HG02884 (cell line): ENCODE measurements around the gene THEMIS.
"Not testable (repeated sequence)": the region's sequence is repeated elsewhere in the genome, so short reads cannot be mapped to it uniquely, and the experiment has no call there.

Experiments
- ATAC-seq: cut with Tn5 transposase; IDR thresholded peaks from one replicate; pipeline ENCODE4 v1.9.1; 2021; ENCODE audit warnings: mild to moderate bottlenecking, moderate library complexity; ENCODE audit not compliant: unreplicated experiment

THEMIS gene

DNA sequence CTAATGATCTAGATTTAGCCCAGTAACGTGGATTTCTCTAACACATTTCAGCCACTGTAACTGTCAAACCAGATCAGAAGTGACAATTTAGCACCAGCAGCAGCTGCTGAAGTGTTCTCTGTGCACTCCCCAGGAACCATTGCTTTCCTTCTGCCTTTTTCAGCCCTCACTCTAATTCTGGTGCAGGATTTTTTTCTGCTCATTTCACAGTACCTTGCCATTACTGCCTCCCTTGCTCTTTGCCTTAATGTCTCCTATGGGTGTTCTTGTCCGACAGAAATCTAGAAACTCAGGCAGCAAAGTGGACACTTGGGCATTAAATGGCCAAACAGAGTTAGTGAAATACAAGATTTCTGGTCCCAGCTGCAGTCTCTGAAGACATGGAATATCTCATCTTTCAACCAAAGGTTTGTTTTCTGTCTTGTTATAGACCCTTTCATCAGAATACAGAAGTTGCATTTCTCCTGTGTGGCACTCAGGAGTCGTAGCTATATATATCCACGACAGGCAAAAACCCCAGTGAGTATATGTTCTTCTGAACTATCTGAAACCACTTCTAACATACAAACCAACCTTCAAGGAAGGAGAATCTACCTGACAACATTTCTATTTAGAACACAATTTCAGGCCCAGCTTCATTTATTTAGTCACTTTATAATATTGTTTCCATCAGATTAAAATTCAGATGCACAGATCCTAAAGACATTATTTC, 92.9 kb downstream of the THEMIS start:
- ATAC-seq, result no peak

- ATAC-seq, result no peak
These were observed 104.1 kb downstream of the THEMIS start for GRCh38 chr6:127796713-127797112.

DNA sequence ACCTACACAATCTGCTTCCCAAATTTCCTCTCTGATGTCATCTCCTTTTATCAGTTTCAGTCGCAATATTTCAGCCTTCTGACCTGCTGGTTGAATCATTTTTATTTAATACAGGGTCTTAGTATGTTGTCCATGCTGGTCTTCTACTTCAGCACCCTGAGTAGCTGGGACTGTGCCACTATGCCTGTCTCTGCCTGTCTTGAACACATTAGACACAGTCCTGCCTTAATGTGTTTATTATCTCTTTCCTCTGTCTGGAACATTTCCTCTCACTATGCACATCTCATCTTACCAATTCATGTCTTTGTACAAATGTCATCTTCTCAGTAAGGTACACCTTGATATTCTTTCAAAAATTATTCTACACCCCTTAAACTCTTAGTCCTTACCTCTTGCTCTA, 106.5 kb downstream of the THEMIS start:
- ATAC-seq, result no peak

GRCh38 chr6:127793396-127793795, 107.5 kb downstream of the THEMIS start:
- no peak for ATAC-seq

- ATAC-seq, result no peak
These were observed 108.2 kb downstream of the THEMIS start for GRCh38 chr6:127792616-127793015.

DNA sequence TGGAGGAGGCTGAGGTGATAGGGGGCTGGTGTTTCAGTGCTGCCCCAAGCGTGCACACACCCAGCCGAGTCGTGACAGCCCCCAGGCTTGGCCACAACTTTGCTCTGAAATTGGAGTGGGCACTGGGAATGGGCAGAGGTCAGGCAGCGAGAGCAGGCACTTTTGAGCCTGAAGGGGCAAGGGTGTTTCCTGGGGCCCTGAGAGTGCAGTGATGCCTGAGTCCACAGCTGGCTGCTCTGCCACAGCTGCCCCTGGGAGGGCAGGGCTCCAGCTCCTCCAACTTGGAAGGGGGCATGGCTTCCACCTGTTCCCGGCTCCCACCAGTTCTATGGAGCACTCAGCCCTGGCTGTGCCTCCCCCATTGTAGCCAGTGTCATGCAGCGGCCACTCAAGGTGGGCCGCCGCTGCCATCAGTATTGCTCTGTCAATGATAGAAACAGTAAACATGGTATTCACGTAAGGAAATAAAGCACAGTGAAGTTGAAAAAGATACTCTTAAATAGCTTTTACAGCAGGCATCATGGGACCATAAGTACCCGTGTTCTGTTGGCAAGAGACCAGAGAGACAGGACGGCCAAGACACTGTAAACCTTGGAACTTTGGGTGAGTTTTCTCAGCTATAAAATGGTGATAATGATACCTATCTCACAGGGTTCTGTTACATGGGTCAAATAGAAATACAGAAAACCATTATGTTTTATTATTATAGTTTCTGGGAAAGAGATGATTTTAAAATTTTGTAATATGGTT, 108.9 kb downstream of the THEMIS start:
- ATAC-seq, result no peak

DNA sequence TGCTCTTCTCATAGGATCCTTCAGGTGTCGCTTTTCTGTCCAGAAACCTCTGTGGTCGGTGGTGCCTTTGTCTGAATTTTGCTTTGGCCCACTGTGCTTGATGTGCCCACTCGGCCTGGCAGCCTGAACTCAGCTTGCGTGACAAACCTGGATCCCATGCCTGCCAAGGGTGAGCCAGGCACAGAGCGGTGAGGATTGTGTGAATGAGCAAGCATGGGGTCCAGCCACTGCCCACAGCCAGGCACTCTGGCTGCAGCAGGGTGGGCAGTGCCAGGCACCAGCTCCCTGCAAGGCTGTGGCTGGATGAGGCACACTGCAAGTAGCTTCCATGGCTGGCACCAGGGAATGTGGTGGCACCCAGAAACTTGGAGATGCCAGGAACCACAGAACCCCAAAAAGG, 110.3 kb downstream of the THEMIS start:
- ATAC-seq, result no peak

GRCh38 chr6:127786109-127786508, 114.7 kb downstream of the THEMIS start:
- ATAC-seq, result no peak

- ATAC-seq, result no peak
These were observed 116.4 kb downstream of the THEMIS start for GRCh38 chr6:127784468-127784867.

DNA sequence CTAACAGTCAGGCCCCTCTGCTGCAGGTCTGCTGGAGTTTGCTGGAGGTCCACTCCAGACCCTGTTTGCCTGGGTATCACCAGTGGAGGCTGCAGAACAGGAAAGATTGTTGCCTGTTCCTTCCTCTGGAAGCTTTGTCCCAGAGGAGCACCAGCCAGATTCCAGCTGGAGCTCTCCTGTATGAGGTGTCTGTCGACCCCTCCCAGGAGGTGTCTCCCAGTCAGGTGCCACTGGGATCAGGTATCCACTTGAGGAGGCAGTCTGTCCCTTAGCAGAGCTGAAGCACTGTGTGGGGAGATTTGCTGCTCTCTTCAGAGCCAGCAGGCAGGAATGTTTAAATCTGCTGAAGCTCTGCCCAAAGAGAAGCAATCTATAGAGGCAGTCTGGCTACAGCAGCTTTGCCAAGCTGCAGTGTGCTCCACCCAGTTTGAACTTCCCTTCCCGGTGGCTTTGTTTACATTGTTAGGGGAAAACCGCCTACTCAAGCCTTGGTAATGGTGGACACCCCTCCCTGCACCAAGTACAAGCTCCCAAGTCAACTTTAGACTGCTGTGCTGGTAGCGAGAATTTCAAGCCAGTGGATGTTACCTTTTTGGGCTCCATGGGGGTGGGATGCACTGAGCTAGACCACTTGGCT, 119.1 kb downstream of the THEMIS start:
- not testable (repeated sequence) for ATAC-seq

DNA sequence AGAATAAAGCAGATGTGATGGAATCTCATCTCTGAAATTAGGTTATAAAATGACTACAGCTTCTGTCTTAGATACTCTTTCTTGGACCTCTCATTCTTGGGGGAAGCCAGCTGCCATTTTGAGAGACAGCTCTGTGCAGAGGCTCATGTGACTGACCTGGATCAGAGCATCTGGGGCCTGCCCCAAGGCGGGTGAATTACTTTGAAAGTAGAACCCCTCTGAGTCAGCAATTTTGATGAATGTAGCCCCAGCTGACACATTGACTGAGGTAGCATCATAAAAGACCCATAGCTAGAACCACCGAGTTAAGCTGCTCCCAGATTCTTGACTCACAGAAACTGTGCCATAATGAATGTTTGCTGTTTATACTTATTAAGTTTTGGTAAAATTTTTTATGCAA, 124.5 kb downstream of the THEMIS start:
- ATAC-seq, result no peak

DNA sequence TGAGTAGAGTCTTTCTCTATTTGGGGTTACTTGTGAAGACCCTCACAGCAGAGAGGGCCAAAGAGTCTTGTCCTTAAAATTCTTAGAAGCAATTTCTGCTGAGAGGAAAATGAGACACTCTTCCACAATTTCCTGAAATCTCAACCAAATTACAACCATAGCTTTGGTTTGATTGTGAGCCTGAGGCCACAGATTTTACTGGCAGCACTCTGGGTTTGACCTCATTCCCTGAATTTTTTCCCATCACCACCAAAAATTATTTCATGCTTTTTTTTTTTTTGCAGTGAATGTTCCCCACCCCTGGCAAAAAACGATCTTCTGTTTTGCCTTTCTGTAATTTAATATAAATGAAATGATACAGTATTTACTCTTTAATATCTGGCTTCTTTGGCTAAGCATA, 125.5 kb downstream of the THEMIS start:
- no peak for ATAC-seq

DNA sequence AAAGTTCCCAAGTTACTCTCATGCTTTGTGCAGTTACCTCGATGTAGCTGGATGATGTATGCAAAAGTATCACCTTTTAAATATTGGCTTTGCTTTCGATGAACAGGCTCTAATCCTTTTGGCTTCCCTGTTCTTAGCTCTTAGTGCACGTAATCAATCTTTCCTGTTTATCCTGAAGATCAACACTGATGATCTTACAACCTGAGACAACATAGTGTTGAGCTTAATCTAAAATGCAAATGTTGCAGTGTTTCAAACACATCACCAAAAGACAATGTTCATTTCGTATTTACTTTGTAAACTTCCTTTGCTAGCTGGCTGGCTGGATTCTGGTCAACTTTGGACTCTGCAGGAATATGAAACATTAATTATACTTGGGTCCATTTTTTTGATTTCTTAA, 132.1 kb downstream of the THEMIS start:
- ATAC-seq, result no peak

- no peak for ATAC-seq
These were observed 132.6 kb downstream of the THEMIS start for GRCh38 chr6:127768223-127768622.

DNA sequence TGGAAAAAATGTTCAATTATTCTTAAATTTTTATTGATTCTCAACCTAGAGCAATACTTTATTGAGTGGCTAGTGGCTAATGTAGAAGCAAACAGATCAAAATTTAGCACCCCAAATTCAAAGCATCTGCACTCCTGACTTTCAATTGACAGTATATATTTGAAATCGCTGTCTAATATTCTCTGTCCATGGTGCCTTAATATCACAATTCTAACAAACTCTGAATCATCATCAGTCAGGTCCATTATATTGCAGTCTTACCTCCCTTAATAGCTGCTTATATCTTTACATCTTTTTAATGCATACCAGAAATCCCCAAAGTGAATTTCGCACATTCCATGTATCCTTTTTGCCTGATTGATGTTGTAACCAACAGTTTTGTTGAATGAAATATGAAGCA, 134.9 kb downstream of the THEMIS start:
- ATAC-seq, result no peak

DNA sequence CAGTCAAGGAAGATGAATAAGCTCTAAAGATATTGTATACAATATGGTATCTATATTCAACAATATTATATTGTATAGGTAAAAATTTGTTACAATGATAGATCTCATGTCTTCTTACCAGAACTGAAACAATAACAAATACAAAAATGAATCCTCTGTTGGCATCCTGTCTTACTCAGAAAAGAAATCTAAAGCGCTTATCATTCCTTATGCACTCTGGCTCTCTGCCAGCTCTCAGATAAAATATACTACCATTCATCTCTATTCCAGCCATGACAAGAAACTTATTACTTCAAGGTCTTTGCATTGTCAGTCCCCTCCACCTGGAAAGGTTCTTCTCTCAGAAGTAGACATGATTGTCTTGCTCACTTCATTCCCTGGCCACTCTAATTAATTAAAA, 138.6 kb downstream of the THEMIS start:
- no peak for ATAC-seq

DNA sequence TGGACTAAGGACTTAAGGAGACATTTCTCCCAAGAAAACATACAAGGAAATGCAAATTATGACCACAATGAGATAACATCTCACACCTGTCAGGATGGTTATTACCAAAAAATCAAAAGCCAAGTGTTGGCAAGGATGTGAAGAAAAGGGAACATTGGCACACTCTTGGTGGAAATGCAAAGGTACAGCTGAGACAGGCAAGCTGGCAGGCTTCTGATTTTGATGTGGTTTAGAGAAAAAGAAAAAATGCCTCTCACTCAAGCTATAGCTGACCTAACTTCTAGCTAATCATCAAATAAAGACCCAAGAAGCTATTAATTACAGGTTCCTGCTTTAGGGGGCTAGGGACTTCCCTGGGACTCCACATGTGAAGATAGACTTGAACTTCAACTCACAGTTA, 139.8 kb downstream of the THEMIS start:
- ATAC-seq, result no peak

DNA sequence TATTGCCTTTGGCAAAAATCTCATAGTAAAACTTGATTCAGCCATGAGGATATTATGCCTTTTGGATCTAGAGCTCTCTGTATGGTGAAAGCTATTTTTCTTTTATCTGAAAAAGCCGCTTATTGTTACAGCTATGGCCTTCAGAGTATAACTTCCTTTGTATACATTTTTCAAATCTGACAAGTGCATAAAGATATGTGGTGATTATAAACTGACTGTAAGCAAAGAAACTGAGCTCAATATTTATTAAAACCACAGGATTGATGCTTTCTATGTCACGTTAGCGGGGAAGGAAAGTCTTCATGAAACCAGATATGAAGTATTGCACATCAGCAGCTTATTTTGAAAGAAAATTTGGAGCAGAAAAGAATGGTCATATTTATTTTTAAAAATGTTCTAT, 151.8 kb downstream of the THEMIS start:
- ATAC-seq, result no peak

DNA sequence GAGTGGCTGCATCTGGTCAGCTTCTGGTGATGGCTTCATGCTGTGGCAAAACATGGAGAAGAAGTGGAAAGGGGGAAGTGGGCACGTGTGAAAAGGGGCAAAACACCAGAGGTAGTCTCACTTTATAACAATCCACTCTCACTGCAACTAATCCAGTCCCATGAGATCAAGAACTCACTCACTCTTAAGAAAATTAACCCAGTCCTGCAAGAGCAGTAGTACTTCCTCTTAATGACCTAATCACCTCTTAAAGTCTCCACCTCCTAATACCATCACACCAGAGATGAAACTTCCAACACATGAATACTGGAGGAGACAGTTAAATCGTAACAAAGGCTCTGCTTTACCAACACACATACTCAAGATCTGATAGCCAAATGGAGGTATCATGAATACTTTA, 152.6 kb downstream of the THEMIS start:
- ATAC-seq, result no peak

DNA sequence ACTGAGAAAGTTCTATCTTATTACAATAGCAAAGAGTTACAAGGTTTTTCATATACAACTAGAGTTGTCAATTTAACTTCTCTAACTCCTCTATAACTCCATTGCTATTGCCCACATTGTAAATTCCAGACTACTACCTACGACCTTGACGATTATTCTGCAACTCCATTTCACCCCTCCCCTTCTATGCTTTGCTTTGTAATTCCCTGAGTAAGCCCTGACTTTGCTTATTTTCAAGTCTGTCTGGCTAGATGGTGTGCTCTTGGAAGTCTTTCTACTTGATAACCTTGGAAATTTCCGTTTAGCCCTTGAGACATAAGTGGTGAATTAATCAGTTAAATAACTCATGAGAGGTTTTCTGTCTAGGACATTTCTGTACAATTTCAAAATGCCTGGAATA, 162.4 kb downstream of the THEMIS start:
- ATAC-seq, result no peak

GRCh38 chr6:127737768-127738167, 163.1 kb downstream of the THEMIS start:
- ATAC-seq, result no peak

DNA sequence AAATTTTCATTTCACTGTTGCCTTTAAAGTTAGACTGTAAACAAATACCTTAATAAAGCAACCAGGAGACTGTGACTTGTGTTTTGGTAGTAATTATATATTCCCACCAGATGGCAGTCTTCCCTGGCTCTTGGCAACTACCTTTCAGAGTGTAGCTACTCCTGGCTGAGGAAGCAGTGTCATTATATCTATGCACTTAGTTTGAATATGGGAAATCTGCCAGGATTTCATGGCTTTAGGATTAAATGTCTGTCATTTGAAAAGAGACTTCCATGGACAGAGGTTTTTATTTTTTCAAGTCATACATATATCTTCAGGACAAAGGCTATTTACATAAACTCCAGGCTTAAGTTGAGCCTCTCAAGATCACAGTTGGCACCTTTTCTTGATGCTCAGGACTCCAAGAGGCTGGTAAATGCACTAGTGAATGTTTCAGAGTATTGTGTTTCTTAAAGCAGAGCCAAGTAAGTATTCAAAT, 163.8 kb downstream of the THEMIS start:
- peak; percentile 92 for ATAC-seq
